Uterine smooth muscle cell (primary cell): Measurements from ENCODE around the gene UBA7. TPM values are rescaled to one million over a fixed set of nuclear protein-coding genes. Genes with fewer than 3 reads are reported as not detected.

Experiments used
- total RNA-seq: library from RNA; depleted of rRNA; stranded (reverse); fragments of >200 nt; gene quantifications from 2 replicates; pipeline ENCODE4 v1.2.3, GENCODE V29; 2014

UBA7 gene
- 32.4 and 52.2 TPM in 2 replicates for total RNA-seq

GRCh38 chr3:49813497-49814174 lies at the start of gene UBA7:
Gene UBA7, minus strand, starts transcription at chr3:49813953. Its CDS starts 166 bp downstream, at chr3:49813787.

GRCh38 chr3:49856181-49857005 lies 42.6 kb upstream of the UBA7 start, which contains the start of gene TRAIP:
Gene TRAIP, minus strand, starts transcription at chr3:49856564. Its CDS starts 111 bp downstream, at chr3:49856453.

GRCh38 chr3:49802719-49803464 lies 10.9 kb downstream of the UBA7 start, which contains the start of gene INKA1:
Gene INKA1, plus strand, starts transcription at chr3:49803261. Its CDS starts 132 bp downstream, at chr3:49803393.

GRCh38 chr3:49799761-49800160 lies 14.0 kb downstream of the UBA7 start, which contains the start of gene CDHR4:
Gene CDHR4, minus strand, starts transcription at chr3:49799873. Its CDS starts 61 bp downstream, at chr3:49799812.

GRCh38 chr3:49786357-49787181 lies 27.2 kb downstream of the UBA7 start, which contains the start of gene IP6K1:
Gene IP6K1, minus strand, starts transcription at chr3:49786542. Its CDS starts 38,502 bp downstream, at chr3:49748040.

Other genes starting within 250 kb of the UBA7 start
- gene APEH, start 139.6 kb downstream of the UBA7 start, total RNA-seq = 173 TPM in 2 replicates
- 5.4 and 6.2 TPM in 2 replicates for gene MST1, start 124.5 kb downstream of the UBA7 start, total RNA-seq
- 24.1 and 33.9 TPM in 2 replicates for gene RNF123, start 124.4 kb downstream of the UBA7 start, total RNA-seq
- gene AMIGO3, start 94.3 kb downstream of the UBA7 start, total RNA-seq = 1.1 TPM in 1 of 2 replicates, not detected in the other
- gene GMPPB, start 90.0 kb downstream of the UBA7 start, total RNA-seq = 59.5 and 68.9 TPM in 2 replicates
- gene IP6K1, start 27.4 kb downstream of the UBA7 start, total RNA-seq = 30.5 and 31.8 TPM in 2 replicates
- gene CDHR4, start 14.1 kb downstream of the UBA7 start, total RNA-seq = 0.12 TPM in 1 of 2 replicates, not detected in the other
- gene INKA1, start 10.7 kb downstream of the UBA7 start, total RNA-seq = 3.7 and 5.4 TPM in 2 replicates
- 3.1 and 10.5 TPM in 2 replicates for gene TRAIP, start 42.6 kb upstream of the UBA7 start, total RNA-seq
- gene CAMKV, start 56.0 kb upstream of the UBA7 start, total RNA-seq = not detected in 2 replicates
- 0.25 and 0.33 TPM in 2 replicates for gene MST1R, start 89.9 kb upstream of the UBA7 start, total RNA-seq
- 14.1 and 14.3 TPM in 2 replicates for gene MON1A, start 115.9 kb upstream of the UBA7 start, total RNA-seq
- gene RBM6, start 126.2 kb upstream of the UBA7 start, total RNA-seq = 60.4 and 62.8 TPM in 2 replicates